Measurements from ENCODE around the gene TMEM184C. TPM values are rescaled to one million over a fixed set of nuclear protein-coding genes. Genes with fewer than 3 reads are reported as not detected.

The TMEM184C gene
- total RNA-seq, 1 experiment from 2014 or later = 24.6 TPM

- ChIA-PET POLR2A (interaction anchor here (1.0 to 1.9 kb wide), 4 partner anchors 12 to 250 kb away, joined by 3 to 9 read pairs (median 6); partner anchors contain the start of gene PRMT9), RAD21 (ENCODE audit: low non-redundant PET in 1 of 2, low total read pairs in 2 of 2, uncharacterized antibody in 2 of 2, unreplicated experiment in 2 of 2) (interaction anchor here in 1 of 2 experiments (0.8 kb wide), 1 partner anchor 250 kb away, joined by 3 read pairs; no protein-coding TSS in a partner anchor), CTCF (interaction anchor here (1.1 to 2.0 kb wide), 5 partner anchors 27 to 597 kb away, joined by 3 to 27 read pairs (median 6); no protein-coding TSS in a partner anchor)
- Histone ChIP-seq H3K4me2 (ENCODE audit: low read length) (peak overlapping the region; percentile 73), H4K20me1 (ENCODE audit: insufficient read depth) (no peaks in the 10 kb centered on the region), H3K36me3 (ENCODE audit: control insufficient read depth in 1 of 2, insufficient read depth in 2 of 2, low read length in 2 of 2) (0 out of 4 replicates have a peak, but pooled peaks cover 0 to 4% of the 10 kb centered on the region in 2 experiments), H3K4me3 (replicated peaks in 1 of 2; ENCODE audit: low read depth in 1 of 2, low read length in 2 of 2) (peak overlapping the region; percentile 72 to 97), H3K27ac (ENCODE audit: low read depth, low read length) (no peak overlapping the region), H2AFZ (ENCODE audit: low read depth, low read length, poor library complexity, severe bottlenecking) (peak overlapping the region; percentile 24), H3K79me2 (ENCODE audit: insufficient read depth, low read length) (peaks cover 44% of the 10 kb centered on the region), H3K9ac (ENCODE audit: low read length) (peak overlapping the region; percentile 13), H3K4me1 (ENCODE audit: control insufficient read depth in 1 of 2, insufficient read depth in 2 of 2, low read length in 2 of 2) (peaks cover 5 to 10% of the 10 kb centered on the region in 2 experiments; a peak in 2 of 4 replicates), H3K27me3 (ENCODE audit: insufficient read depth, low read length) (no peaks in the 10 kb centered on the region), H3K9me2 (ENCODE audit: insufficient read depth) (no peaks in the 10 kb centered on the region), H3K9me3 (ENCODE audit: control insufficient read depth in 1 of 2, insufficient read depth in 1 of 2, low read depth in 1 of 2, low read length in 2 of 2) (no peaks in the 10 kb centered on the region)
- intact Hi-C loops (cut with micrococcal nuclease) = loop anchor here (2.0 kb wide), 1 partner anchor 250 kb away; no protein-coding TSS in a partner anchor
- BruUV-seq (replicated peaks) = TSS peak; percentile 91
- TF ChIP-seq TCF7L2 (IDR thresholded peaks at IDR 0.05; ENCODE audit: borderline replicate concordance, extremely low read depth, insufficient read depth, insufficient read length) = no peak
- TF ChIP-seq ZFX (IDR thresholded peaks at IDR 0.05) = no peak
- no peak for TF ChIP-seq SP1 (IDR thresholded peaks at IDR 0.05; ENCODE audit: low read depth)
- no peak for TF ChIP-seq ZNF274 (IDR thresholded peaks at IDR 0.05; ENCODE audit: low read depth, low read length)
- DNase-seq (ENCODE audit: low read depth, low spot score) = no peak
- peak; percentile 26 for ATAC-seq
Measured at GRCh38 chr4:147616849-147617172, 386 bp upstream of the TMEM184C start.

GRCh38 chr4:147617841-147618691, 869 bp downstream of the TMEM184C start:
- no peaks in the 10 kb centered on the region for H3K9me2 ChIP-seq (ENCODE audit: insufficient read depth)
- POLR2A ChIA-PET = interaction anchor here (1.0 to 1.9 kb wide), 4 partner anchors 11 to 249 kb away, joined by 3 to 9 read pairs (median 6); partner anchors contain the start of gene PRMT9
- ATAC-seq (peak; percentile 21), DNase-seq (ENCODE audit: low read depth, low spot score) (no peak)
- H3K79me2 ChIP-seq (ENCODE audit: insufficient read depth, low read length) = peaks cover 55% of the 10 kb centered on the region
- H3K27me3 ChIP-seq (ENCODE audit: insufficient read depth, low read length) = no peaks in the 10 kb centered on the region
- peak overlapping the region; percentile 73 for H3K4me2 ChIP-seq (ENCODE audit: low read length)
- no TSS peak for BruUV-seq (replicated peaks)
- no peaks in the 10 kb centered on the region for H4K20me1 ChIP-seq (ENCODE audit: insufficient read depth)
- H3K27ac ChIP-seq (ENCODE audit: low read depth, low read length) = peak overlapping the region; percentile 53
- H3K9ac ChIP-seq (ENCODE audit: low read length) = peak overlapping the region; percentile 69
- H2AFZ ChIP-seq (ENCODE audit: low read depth, low read length, poor library complexity, severe bottlenecking) = no peak overlapping the region
- H3K4me1 ChIP-seq (ENCODE audit: control insufficient read depth in 1 of 2, insufficient read depth in 2 of 2, low read length in 2 of 2) = peaks cover 5 to 10% of the 10 kb centered on the region in 2 experiments; a peak in 2 of 4 replicates
- RAD21 ChIA-PET (ENCODE audit: low non-redundant PET in 1 of 2, low total read pairs in 2 of 2, uncharacterized antibody in 2 of 2, unreplicated experiment in 2 of 2) = no interaction called here
- intact Hi-C loops (cut with micrococcal nuclease) = loop anchor here (2.0 kb wide), 1 partner anchor 249 kb away; no protein-coding TSS in a partner anchor
- no peaks in the 10 kb centered on the region for H3K9me3 ChIP-seq (ENCODE audit: control insufficient read depth in 1 of 2, insufficient read depth in 1 of 2, low read depth in 1 of 2, low read length in 2 of 2)
- peak overlapping the region; percentile 72 to 97 for H3K4me3 ChIP-seq (replicated peaks in 1 of 2; ENCODE audit: low read depth in 1 of 2, low read length in 2 of 2)
- TF ChIP-seq RAD21 (IDR thresholded peaks at IDR 0.05; ENCODE audit: low read depth) = no peak
- peak; percentile 44; the same call in 1 of the 2 replicates for TF ChIP-seq SIN3A (IDR thresholded peaks at IDR 0.05; ENCODE audit: low read depth)
- CTCF ChIA-PET = interaction anchor here (1.1 to 2.0 kb wide), 5 partner anchors 28 to 599 kb away, joined by 3 to 27 read pairs (median 6); no protein-coding TSS in a partner anchor
- peaks cover 3 to 4% of the 10 kb centered on the region in 2 experiments; a peak in 1 of 4 replicates for H3K36me3 ChIP-seq (ENCODE audit: control insufficient read depth in 1 of 2, insufficient read depth in 2 of 2, low read length in 2 of 2)
